ENCODE results near the gene ERBB4.

Gene ERBB4

DNA sequence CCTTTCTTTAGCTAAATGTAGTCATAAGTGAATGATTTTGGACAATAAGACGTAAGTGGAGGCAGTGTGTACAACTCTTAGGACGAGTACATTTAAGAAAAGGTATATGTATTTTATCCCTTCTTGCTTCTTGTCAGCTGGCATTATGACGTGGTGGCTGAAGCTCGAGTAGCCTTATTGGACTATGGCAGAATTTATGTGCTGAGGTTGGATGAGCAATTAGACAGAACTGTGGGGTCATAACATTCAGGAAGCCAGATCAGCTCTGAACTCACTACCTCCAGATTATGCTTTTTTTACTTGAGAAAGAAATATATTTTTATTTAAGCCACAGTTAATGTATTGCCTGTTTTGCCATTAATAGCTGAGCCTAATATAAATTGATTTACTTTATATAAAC, 661.5 kb downstream of the ERBB4 start:
- DNase-seq (ENCODE audit: low read depth, low spot score) = no peak
- Histone ChIP-seq H3K4me3 (ENCODE audit: low read length) (no peak overlapping the region), H3K27ac (ENCODE audit: low read length) (no peak overlapping the region), H3K4me1 (ENCODE audit: control insufficient read depth, insufficient read depth, low read length) (peaks cover 1% of the 10 kb centered on the region; the same call in 1 of the 2 replicates), H3K9me3 (ENCODE audit: control insufficient read depth, insufficient read depth, low read length) (no peaks in the 10 kb centered on the region), H3K36me3 (ENCODE audit: control insufficient read depth, insufficient read depth, low read length) (no peaks in the 10 kb centered on the region), H3K27me3 (ENCODE audit: control insufficient read depth, insufficient read depth, low read length) (no peaks in the 10 kb centered on the region)
- WGBS (ENCODE audit: insufficient coverage, insufficient read length) = no CpG with 5 or more reads among the region's 4 CpGs

DNA sequence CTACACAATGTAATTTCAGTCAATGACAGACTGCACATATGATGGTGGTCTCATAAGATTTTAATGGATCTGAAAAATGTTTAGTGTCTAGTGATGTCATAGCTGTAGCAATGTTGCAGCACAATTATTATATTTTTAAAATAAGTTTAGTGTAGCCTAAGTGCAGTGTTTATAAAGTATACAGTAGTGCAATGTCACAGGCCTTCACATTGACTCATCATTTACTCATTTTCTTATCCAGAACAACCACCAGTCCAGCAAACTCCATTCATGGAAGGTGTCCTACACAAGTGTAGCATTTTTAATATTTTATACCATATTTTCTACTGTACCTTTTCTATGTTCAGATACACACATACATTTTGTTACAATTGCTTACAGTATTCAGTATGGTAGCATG, 663.1 kb downstream of the ERBB4 start:
- no peaks in the 10 kb centered on the region for H3K27me3 ChIP-seq (ENCODE audit: control insufficient read depth, insufficient read depth, low read length)
- H3K36me3 ChIP-seq (ENCODE audit: control insufficient read depth, insufficient read depth, low read length) = no peaks in the 10 kb centered on the region
- H3K4me1 ChIP-seq (ENCODE audit: control insufficient read depth, insufficient read depth, low read length) = no peaks in the 10 kb centered on the region
- H3K9me3 ChIP-seq (ENCODE audit: control insufficient read depth, insufficient read depth, low read length) = no peaks in the 10 kb centered on the region
- H3K27ac ChIP-seq (ENCODE audit: low read length) = no peak overlapping the region
- H3K4me3 ChIP-seq (ENCODE audit: low read length) = no peak overlapping the region
- DNase-seq (ENCODE audit: low read depth, low spot score) = no peak

DNA sequence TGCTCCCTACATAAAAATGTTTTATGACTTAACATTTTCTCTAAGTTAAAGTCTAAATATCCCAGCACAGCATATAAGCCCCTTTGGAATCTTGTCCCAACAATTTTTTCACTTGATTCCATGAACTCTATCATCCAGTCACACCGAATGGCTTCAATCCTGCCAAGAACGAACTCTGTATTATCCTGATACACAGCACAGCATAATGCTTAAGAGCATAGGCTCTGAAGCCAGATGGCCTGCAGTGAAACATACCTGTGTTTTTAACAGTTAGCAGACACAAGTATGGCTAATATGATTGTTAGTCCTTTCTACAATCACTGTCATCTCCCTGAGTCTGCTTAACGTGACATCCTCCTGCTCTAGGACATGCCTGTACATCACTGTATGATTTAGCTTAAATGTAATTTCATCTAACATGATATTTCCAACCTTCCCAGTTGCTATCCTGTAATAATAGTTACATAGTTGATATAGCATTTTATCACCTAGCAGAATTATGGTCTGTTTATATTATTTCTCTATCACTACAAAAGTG, 669.5 kb downstream of the ERBB4 start:
- Histone ChIP-seq H3K4me1 (ENCODE audit: control insufficient read depth, insufficient read depth, low read length) (no peaks in the 10 kb centered on the region), H3K4me3 (ENCODE audit: low read length) (no peak overlapping the region), H3K27me3 (ENCODE audit: control insufficient read depth, insufficient read depth, low read length) (no peaks in the 10 kb centered on the region), H3K36me3 (ENCODE audit: control insufficient read depth, insufficient read depth, low read length) (no peaks in the 10 kb centered on the region), H3K9me3 (ENCODE audit: control insufficient read depth, insufficient read depth, low read length) (no peaks in the 10 kb centered on the region), H3K27ac (ENCODE audit: low read length) (no peak overlapping the region)
- WGBS (ENCODE audit: insufficient coverage, insufficient read length) = no CpG with 5 or more reads among the region's 3 CpGs
- DNase-seq (ENCODE audit: low read depth, low spot score) = no peak

DNA sequence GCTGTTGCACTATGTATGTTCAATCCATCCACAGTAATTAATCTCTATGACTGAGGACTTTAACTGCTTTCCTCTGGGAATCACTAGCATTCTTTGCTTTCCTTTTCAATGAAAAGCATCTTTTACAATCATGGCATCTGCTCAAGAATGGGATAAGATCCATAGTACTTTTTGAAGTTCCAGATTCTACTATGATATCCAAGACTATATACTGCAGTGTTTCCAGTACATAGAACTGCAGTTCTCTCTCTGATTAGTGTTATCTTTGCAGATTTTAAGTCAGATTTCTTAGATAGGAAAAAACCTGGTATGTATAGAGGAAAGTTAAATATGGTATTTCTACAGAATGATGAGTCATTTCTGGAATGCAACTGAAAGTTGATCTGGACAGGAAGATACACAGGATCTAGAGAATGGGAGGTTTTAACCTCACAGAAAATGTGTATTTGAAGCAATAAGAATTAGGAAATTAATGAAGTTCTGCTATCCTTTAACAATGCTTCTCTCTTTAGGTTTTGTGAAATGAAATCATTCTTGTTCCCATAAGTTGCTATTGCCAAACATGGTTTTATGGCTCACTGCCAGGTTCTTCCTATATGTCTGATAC, 670.7 kb downstream of the ERBB4 start:
- no peak for DNase-seq (ENCODE audit: low read depth, low spot score)
- H3K9me3 ChIP-seq (ENCODE audit: control insufficient read depth, insufficient read depth, low read length) = no peaks in the 10 kb centered on the region
- H3K27ac ChIP-seq (ENCODE audit: low read length) = no peak overlapping the region

DNA sequence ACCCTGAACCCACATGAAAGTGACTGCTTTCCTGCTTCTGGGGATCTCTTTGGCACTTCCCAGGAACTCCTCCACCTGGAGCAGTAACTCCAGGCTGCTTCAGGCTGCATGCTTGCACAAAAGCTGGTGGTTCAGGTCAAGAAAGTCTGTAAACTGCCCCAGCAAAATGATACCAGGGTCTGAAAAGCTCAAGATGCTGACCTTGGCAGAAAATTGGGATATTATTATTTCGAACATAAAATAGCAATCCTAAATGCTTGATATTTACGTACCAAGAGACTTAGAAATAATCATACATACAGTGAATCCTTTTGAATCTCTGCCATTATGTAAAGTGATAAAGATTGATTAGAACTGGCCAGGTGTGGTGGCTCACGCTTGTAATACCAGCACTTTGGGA, 674.3 kb downstream of the ERBB4 start:
- WGBS (ENCODE audit: insufficient coverage, insufficient read length) = no CpG with 5 or more reads among the region's 3 CpGs

More for the DNA sequence above, 670.7 kb downstream of the ERBB4 start:
- no peak overlapping the region for H3K4me3 ChIP-seq (ENCODE audit: low read length)
- no peaks in the 10 kb centered on the region for H3K27me3 ChIP-seq (ENCODE audit: control insufficient read depth, insufficient read depth, low read length)
- no peaks in the 10 kb centered on the region for H3K4me1 ChIP-seq (ENCODE audit: control insufficient read depth, insufficient read depth, low read length)
- no peaks in the 10 kb centered on the region for H3K36me3 ChIP-seq (ENCODE audit: control insufficient read depth, insufficient read depth, low read length)

DNA sequence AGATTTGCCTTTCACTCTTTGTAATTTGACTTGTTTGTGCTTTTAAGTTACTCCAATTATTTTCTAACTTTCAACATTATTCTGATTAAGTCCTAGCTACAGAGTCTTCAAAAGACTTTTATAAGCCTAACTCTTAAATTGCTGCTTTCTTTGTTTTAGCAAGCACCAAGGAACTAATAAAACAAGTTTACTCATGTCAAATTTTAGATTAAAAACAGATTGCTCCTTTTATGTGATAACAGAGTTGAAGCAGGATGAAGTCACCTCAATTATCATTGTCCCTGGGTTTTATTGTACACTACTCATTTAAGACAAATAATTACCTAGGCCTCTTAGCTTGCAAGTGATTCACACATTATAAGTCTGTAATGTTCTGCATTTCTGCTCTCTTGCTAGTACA, 678.4 kb downstream of the ERBB4 start:
- no peaks in the 10 kb centered on the region for H3K27me3 ChIP-seq (ENCODE audit: control insufficient read depth, insufficient read depth, low read length)
- no peaks in the 10 kb centered on the region for H3K4me1 ChIP-seq (ENCODE audit: control insufficient read depth, insufficient read depth, low read length)
- H3K4me3 ChIP-seq (ENCODE audit: low read length) = no peak overlapping the region
- H3K9me3 ChIP-seq (ENCODE audit: control insufficient read depth, insufficient read depth, low read length) = no peaks in the 10 kb centered on the region
- H3K27ac ChIP-seq (ENCODE audit: low read length) = no peak overlapping the region
- H3K36me3 ChIP-seq (ENCODE audit: control insufficient read depth, insufficient read depth, low read length) = no peaks in the 10 kb centered on the region
- no peak for DNase-seq (ENCODE audit: low read depth, low spot score)

More for the DNA sequence above, 674.3 kb downstream of the ERBB4 start:
- no peaks in the 10 kb centered on the region for H3K9me3 ChIP-seq (ENCODE audit: control insufficient read depth, insufficient read depth, low read length)
- H3K36me3 ChIP-seq (ENCODE audit: control insufficient read depth, insufficient read depth, low read length) = no peaks in the 10 kb centered on the region
- H3K27ac ChIP-seq (ENCODE audit: low read length) = no peak overlapping the region
- no peaks in the 10 kb centered on the region for H3K27me3 ChIP-seq (ENCODE audit: control insufficient read depth, insufficient read depth, low read length)
- H3K4me1 ChIP-seq (ENCODE audit: control insufficient read depth, insufficient read depth, low read length) = no peaks in the 10 kb centered on the region
- no peak for DNase-seq (ENCODE audit: low read depth, low spot score)
- no peak overlapping the region for H3K4me3 ChIP-seq (ENCODE audit: low read length)

DNA sequence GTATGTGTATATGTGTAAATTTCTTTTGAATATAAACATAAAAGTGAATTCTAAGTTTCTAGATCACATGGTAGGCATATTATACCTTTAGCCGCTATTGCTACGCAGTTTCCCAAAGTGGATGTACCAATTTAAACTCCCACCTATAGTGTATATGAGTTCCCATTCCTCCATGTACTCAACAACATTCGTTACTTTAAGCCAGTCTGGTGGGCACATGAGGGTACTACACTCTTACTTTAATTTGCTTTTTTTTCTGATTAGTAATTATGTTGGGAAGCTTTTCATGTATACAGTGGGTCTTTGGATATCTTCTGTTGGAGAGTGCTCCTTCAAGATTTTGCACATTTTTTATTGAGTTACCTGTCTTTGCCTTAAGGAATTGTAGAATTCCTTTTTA, 683.8 kb downstream of the ERBB4 start:
- WGBS (ENCODE audit: insufficient coverage, insufficient read length) = no CpG with 5 or more reads among the region's 3 CpGs
- Histone ChIP-seq H3K9me3 (ENCODE audit: control insufficient read depth, insufficient read depth, low read length) (no peaks in the 10 kb centered on the region), H3K4me3 (ENCODE audit: low read length) (no peak overlapping the region), H3K36me3 (ENCODE audit: control insufficient read depth, insufficient read depth, low read length) (no peaks in the 10 kb centered on the region), H3K27me3 (ENCODE audit: control insufficient read depth, insufficient read depth, low read length) (no peaks in the 10 kb centered on the region), H3K27ac (ENCODE audit: low read length) (no peak overlapping the region), H3K4me1 (ENCODE audit: control insufficient read depth, insufficient read depth, low read length) (no peaks in the 10 kb centered on the region)
- DNase-seq (ENCODE audit: low read depth, low spot score) = no peak

DNA sequence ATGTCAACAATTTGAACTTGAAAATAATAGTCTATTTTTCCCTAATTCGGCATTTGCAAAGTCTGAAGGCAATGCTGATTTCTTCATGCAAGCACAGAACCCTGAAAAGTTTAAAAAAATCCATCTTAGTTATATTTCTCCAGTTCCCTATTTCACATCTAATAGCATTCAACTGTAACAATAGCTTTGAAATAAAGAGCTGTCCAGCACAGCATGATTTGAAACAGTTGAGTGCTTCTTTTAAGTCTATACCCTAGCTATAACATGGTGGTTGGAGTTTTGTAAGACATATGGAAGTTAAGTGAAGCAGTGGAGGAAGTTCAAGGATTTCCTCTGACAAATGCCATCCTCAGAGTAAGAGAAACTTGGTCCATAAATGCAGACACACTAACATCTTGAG, 691.9 kb downstream of the ERBB4 start:
- Histone ChIP-seq H3K36me3 (ENCODE audit: control insufficient read depth, insufficient read depth, low read length) (no peaks in the 10 kb centered on the region), H3K4me1 (ENCODE audit: control insufficient read depth, insufficient read depth, low read length) (no peaks in the 10 kb centered on the region), H3K4me3 (ENCODE audit: low read length) (no peak overlapping the region), H3K27me3 (ENCODE audit: control insufficient read depth, insufficient read depth, low read length) (no peaks in the 10 kb centered on the region), H3K27ac (ENCODE audit: low read length) (no peak overlapping the region), H3K9me3 (ENCODE audit: control insufficient read depth, insufficient read depth, low read length) (no peaks in the 10 kb centered on the region)
- WGBS (ENCODE audit: insufficient coverage, insufficient read length) = no CpG with 5 or more reads among the region's 1 CpG
- DNase-seq (ENCODE audit: low read depth, low spot score) = no peak

DNA sequence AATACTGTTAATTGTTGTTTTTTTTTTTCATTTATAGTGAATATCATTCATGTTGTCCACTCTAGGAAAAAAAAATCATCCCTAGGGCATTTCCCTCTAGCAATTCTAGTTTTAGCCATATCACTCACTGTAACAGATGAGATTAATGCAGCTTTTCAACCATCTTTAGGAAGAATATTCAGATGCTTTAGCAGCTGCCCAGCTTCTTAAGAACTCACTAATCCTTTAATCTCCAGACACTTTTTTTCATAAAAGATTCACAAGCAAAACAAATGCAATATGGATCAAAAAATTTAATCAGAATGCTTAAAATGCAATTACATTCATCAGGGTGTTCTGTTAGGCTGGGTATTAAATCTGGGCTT, 692.6 kb downstream of the ERBB4 start:
- H3K4me3 ChIP-seq (ENCODE audit: low read length) = no peak overlapping the region
- no peak overlapping the region for H3K27ac ChIP-seq (ENCODE audit: low read length)
- no peaks in the 10 kb centered on the region for H3K9me3 ChIP-seq (ENCODE audit: control insufficient read depth, insufficient read depth, low read length)
- H3K36me3 ChIP-seq (ENCODE audit: control insufficient read depth, insufficient read depth, low read length) = no peaks in the 10 kb centered on the region
- H3K27me3 ChIP-seq (ENCODE audit: control insufficient read depth, insufficient read depth, low read length) = no peaks in the 10 kb centered on the region
- no peak for DNase-seq (ENCODE audit: low read depth, low spot score)
- no peaks in the 10 kb centered on the region for H3K4me1 ChIP-seq (ENCODE audit: control insufficient read depth, insufficient read depth, low read length)

DNA sequence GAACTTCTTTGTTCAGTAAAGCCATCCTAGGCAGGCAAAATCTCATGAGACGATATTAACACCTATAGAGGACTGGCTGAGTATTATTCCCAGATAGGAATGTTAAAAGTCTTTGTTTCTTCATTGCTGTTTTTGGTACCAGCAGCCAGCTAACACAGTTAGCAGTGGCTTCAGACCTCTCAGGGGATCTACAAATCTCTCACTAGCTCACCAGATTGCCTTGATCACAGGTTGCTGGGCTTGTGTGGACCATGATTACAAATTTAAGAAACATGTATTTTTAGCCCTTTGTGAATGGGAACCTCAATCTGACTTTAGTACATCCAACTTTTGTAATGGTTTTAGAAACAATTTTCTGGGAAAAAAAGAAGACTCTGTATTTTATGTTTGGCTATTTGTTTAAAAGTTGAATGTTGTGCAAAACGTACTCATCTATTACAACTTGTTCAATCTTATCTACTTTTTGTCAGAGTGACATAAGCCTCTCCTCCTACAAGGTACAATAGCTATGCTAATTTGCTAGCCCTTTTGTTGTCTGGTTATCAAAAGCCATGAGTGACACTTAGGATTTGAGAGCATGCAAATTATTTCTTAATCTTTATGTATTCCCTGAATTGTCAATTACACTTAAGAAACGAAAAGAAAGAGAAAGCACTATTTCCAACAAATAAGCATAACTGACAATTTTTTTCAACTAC, 693.1 kb downstream of the ERBB4 start:
- Histone ChIP-seq H3K4me1 (ENCODE audit: control insufficient read depth, insufficient read depth, low read length) (no peaks in the 10 kb centered on the region), H3K27me3 (ENCODE audit: control insufficient read depth, insufficient read depth, low read length) (no peaks in the 10 kb centered on the region), H3K4me3 (ENCODE audit: low read length) (no peak overlapping the region), H3K27ac (ENCODE audit: low read length) (no peak overlapping the region), H3K9me3 (ENCODE audit: control insufficient read depth, insufficient read depth, low read length) (no peaks in the 10 kb centered on the region), H3K36me3 (ENCODE audit: control insufficient read depth, insufficient read depth, low read length) (no peaks in the 10 kb centered on the region)
- no peak for DNase-seq (ENCODE audit: low read depth, low spot score)
- no CpG with 5 or more reads among the region's 3 CpGs for WGBS (ENCODE audit: insufficient coverage, insufficient read length)

DNA sequence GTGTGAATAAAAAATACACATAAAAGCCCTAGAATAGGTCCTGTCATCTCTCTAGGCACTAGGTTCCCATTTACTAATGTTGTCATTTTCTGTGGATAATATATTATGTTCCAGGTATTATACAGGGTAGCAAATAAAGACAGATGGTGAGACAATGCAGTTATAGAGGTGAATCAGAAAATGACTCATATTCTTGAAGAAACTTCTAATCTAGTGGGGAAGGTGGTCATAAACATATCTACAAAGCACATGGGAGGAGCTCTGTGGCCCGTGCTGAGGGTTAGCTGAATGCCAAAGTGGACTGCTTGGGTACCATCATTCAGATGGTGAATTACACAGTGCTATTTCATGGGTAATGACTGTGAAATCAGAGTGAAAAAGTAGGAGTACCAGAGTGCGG, 700.9 kb downstream of the ERBB4 start:
- no peaks in the 10 kb centered on the region for H3K4me1 ChIP-seq (ENCODE audit: control insufficient read depth, insufficient read depth, low read length)
- H3K27ac ChIP-seq (ENCODE audit: low read length) = no peak overlapping the region
- H3K36me3 ChIP-seq (ENCODE audit: control insufficient read depth, insufficient read depth, low read length) = no peaks in the 10 kb centered on the region
- no peak overlapping the region for H3K4me3 ChIP-seq (ENCODE audit: low read length)
- H3K27me3 ChIP-seq (ENCODE audit: control insufficient read depth, insufficient read depth, low read length) = no peaks in the 10 kb centered on the region
- WGBS (ENCODE audit: insufficient coverage, insufficient read length) = no CpG with 5 or more reads among the region's 2 CpGs
- DNase-seq (ENCODE audit: low read depth, low spot score) = no peak
- H3K9me3 ChIP-seq (ENCODE audit: control insufficient read depth, insufficient read depth, low read length) = no peaks in the 10 kb centered on the region
